HG02678 (cell line): ENCODE results near the gene ABHD15.

Experiments
- ATAC-seq: cut with Tn5 transposase; IDR thresholded peaks from one replicate; pipeline ENCODE4 v1.9.1; 2021; ENCODE audit warnings: mild to moderate bottlenecking, moderate library complexity; ENCODE audit not compliant: unreplicated experiment

Gene ABHD15

DNA sequence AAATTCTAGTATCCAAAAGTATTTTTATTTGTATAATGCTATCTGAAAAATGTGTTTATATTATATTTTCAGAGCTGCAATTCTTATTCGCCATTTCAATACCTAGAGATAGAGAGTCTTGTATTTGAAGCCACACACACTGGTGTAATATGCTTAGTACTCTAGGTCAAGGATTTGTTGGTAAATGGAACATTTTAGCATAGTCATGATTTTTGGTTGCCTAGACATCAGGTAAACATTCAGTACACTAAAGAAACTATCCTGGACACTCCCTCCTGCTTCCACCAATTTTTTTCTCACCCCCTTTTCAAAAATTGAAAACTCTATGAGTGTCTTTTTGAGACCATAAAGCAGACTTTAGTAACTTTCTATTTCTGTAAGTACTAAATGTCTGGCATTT is 20.8 kb downstream of the ABHD15 start:
- ATAC-seq = no peak

DNA sequence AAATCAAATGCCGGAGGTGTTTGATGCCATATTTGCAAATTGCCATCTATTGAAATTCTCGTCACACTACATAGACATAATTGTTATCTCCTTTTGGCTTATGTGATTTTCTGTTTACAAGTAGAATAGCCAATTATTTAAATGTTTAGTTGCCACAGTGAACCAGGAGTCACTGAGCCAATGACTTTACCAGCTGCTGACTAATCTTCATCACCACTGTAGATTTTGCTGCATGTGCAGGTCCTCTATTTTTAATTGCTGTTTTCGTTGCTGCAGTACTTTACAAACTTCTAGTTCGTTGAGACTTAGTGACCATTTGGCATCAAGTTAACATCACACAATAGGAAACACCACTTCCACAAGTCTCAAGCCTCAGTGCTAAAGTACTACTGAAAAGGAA is 22.8 kb downstream of the ABHD15 start:
- no peak for ATAC-seq

DNA sequence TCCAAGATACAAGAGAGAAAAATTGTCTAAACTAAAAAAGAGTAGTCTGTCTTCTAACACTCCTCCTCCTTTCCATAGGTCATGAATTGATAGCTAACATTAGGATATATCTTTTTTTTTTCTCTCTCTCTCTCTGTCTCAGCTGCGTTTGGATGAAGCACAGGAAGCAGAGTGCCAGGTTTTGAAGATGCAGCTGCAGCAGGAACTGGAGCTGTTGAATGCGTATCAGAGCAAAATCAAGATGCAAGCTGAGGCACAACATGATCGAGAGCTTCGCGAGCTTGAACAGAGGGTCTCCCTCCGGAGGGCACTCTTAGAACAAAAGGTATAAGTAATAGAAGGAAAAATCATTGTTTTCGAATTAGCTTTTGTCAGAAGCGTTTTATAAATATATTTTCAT is 32.9 kb downstream of the ABHD15 start:
- no peak for ATAC-seq

DNA sequence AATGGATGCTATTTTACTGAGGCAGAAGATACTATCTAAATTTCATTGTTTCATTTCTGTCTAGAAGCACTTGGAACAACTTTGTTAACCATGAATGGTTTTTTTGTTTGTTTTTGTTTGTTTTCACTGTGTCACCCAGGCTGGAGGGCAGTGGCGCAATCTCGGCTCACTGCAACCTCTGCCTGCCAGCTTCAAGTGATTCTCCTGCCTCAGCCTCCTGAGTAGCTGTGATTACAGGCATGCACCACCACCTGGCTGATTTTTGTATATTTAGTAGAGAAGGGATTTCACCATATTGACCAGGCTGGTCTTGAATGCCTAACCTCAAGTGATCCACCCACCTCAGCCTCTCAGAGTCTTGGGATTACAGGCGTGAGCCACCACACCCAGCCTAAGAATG is 40.5 kb downstream of the ABHD15 start:
- no peak for ATAC-seq

DNA sequence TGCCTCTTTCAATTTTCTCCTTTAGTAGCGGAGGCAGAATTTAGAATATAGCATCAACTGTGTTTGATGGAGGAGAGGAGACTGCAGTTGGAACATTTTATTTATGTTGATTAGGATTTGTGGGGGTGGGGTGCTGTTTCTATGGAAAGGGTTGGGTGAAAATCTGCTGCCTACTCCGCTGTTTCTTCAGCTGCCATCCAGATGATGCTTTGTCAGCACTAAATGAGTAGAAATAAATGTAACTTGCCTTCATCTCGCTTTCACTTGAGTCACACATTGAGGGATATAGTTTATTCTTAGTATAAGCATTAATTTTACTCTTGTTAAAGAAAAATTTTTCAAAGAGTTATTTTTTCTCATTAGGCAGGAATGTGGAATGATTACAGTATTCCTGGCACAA is 42.1 kb downstream of the ABHD15 start:
- no peak for ATAC-seq

DNA sequence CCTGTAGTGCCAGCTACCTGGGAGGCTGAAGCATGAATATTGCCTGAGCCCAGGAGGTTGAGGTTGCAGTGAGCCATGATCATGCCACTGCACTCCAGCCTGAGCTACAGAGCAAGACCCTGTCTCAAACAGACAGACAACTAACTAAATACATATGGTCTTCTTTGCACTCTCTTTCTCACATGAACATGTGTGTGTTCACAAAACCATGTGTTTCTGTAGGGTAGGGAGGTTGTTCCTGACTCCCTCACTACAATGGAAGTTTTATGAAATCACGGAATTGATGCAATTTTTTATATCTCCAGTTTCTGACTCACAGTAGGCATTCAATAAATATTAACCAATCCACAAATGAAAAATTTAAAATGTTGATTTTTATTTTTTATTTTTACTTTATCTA is 48.5 kb downstream of the ABHD15 start:
- ATAC-seq = no peak

DNA sequence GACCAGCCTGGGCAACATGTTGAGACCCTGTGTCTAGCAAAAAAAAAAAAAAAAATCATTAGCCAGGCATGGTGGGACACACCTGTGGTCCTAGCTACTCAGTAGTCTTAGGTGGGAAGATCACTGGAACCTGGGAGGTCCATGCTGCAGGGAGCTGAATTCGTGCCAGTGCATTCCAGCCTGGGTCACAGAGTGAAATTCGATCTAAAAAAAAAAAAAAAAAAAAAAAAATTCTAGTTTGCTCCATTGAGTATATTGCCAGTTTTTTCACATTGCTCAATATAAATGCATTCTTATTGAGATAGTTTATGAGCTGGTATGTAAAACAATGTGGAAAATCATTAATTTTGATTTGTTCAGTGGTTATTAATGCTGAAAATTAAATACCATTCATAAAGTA is 52.0 kb downstream of the ABHD15 start:
- no peak for ATAC-seq

DNA sequence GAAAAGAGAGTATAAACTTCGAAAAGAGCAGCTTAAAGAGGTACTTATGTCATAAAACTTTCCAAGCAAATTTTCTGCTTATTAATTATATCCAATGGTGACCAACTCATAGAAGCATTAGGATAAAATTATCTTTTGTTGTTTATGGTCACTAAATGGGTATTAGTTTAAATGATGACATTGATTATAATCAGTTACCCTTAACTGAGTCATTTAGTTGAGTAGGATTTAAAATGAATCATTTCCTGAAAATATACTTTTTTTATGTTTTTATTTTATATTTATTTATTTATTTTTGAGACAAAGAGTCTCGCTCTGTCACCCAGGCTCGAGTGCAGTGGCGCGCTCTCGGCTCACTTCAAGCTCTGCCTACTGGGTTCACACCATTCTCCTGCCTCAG is 55.9 kb downstream of the ABHD15 start:
- ATAC-seq = no peak
